ENCODE data around the gene PPIL4.

PPIL4 gene

DNA sequence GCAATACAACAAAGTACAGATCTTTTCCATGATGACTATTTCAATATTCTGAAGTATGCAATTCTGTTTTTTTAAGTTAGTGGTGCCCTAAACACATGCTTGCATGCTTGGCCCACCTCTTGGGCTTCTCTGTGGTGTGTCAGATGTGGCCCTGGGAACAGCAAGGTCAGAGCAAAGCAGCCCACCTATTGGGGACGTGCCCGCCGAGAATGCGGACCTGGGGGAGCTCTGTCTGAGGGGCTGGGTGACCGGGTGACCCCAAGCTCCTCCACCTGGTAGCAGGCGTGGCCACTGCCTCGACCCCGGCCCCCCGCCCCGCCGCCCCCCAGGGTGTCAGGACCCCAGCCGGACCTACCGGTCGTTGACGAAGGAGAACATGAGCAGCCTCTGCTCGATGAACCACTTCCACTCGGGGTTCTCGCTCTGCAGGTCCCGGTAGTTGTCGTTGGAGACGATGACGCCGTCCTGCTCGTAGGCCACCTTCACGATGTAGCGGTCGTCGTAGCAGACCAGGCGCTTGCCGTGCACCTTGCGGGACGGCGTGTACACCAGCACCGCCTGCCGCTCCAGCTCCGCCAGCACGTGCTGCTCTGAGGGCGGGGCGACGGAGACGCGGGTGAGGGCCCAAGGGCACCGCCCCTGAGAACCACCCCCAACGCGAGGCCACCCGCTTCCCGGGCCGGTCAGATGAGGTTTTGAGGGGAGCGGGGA is 89.4 kb downstream of the PPIL4 start:
- DNase-seq: no peak

GRCh38 chr6:149455031-149455732 is 90.7 kb downstream of the PPIL4 start:
- no peak for DNase-seq
